HUES64 (cell line): ENCODE measurements around the gene LY9.

ENCODE experiments used
- H3K27ac ChIP-seq: 2 replicates; pipeline ENCODE4 v1.7.0; 2013; ENCODE audit warnings: low read depth, low read length, inconsistent platforms
- H3K27me3 ChIP-seq: 2 replicates; pipeline ENCODE4 v1.6.1; 2013; ENCODE audit warnings: mild to moderate bottlenecking, low read length; ENCODE audit not compliant: insufficient read depth
- H3K36me3 ChIP-seq: 2 replicates; pipeline ENCODE4 v1.6.1; 2013; ENCODE audit warnings: mild to moderate bottlenecking, low read length; ENCODE audit not compliant: insufficient read depth
- H3K4me1 ChIP-seq: 2 replicates; pipeline ENCODE4 v1.6.1; 2013; ENCODE audit warnings: mild to moderate bottlenecking, low read length, moderate library complexity; ENCODE audit not compliant: insufficient read depth
- H3K4me3 ChIP-seq: 2 replicates; pipeline ENCODE4 v1.5.1; 2013; ENCODE audit warnings: mild to moderate bottlenecking, low read length, moderate library complexity
- H3K9ac ChIP-seq: 2 replicates; pipeline ENCODE4 v1.6.1; 2013; ENCODE audit warnings: mild to moderate bottlenecking, low read depth, low read length
- H3K9me3 ChIP-seq: 2 replicates; pipeline ENCODE4 v1.6.1; 2013; ENCODE audit warnings: low read depth, low read length; ENCODE audit not compliant: insufficient read depth
- WGBS: fragments of 150-250, 120-280 bp; methylation state at CpG from one replicate; pipeline ENCODE4 v1.1.7; 2013; ENCODE audit warnings: missing lambda C conversion rate; 5-methylcytosine and 5-hydroxymethylcytosine counted together

LY9 gene

GRCh38 chr1:160756849-160757201 lies 39.1 kb upstream of the LY9 start:
- H3K9ac ChIP-seq, result no peak overlapping the region
- WGBS, result 94% methylated on average over 2 of the region's 2 CpGs

GRCh38 chr1:160758521-160758920 lies 37.5 kb upstream of the LY9 start:
- Histone ChIP-seq H3K27me3 (no peaks in the 10 kb centered on the region), H3K9me3 (no peaks in the 10 kb centered on the region), H3K36me3 (no peaks in the 10 kb centered on the region), H3K9ac (no peak overlapping the region), H3K4me3 (no peak overlapping the region), H3K27ac (no peak overlapping the region), H3K4me1 (no peaks in the 10 kb centered on the region)
- WGBS, result 97% methylated on average over 2 of the region's 2 CpGs

More at GRCh38 chr1:160756849-160757201, 39.1 kb upstream of the LY9 start:
- Histone ChIP-seq H3K36me3 (no peaks in the 10 kb centered on the region), H3K9me3 (no peaks in the 10 kb centered on the region), H3K4me3 (no peak overlapping the region), H3K27me3 (no peaks in the 10 kb centered on the region), H3K4me1 (no peaks in the 10 kb centered on the region), H3K27ac (no peak overlapping the region)

- Histone ChIP-seq H3K9ac (no peak overlapping the region), H3K27me3 (no peaks in the 10 kb centered on the region), H3K27ac (no peak overlapping the region), H3K36me3 (no peaks in the 10 kb centered on the region), H3K9me3 (no peaks in the 10 kb centered on the region), H3K4me3 (no peak overlapping the region), H3K4me1 (no peaks in the 10 kb centered on the region)
Measured at GRCh38 chr1:160759740-160760139, 36.2 kb upstream of the LY9 start.

GRCh38 chr1:160761046-160761445 lies 34.9 kb upstream of the LY9 start:
- no peak overlapping the region for H3K27ac ChIP-seq
- no peaks in the 10 kb centered on the region for H3K4me1 ChIP-seq
- WGBS, result 94% methylated on average over 4 of the region's 4 CpGs
- no peak overlapping the region for H3K4me3 ChIP-seq
- no peaks in the 10 kb centered on the region for H3K27me3 ChIP-seq
- H3K9ac ChIP-seq, result no peak overlapping the region
- no peaks in the 10 kb centered on the region for H3K36me3 ChIP-seq
- H3K9me3 ChIP-seq, result no peaks in the 10 kb centered on the region

GRCh38 chr1:160761886-160762285 lies 34.1 kb upstream of the LY9 start:
- no peaks in the 10 kb centered on the region for H3K9me3 ChIP-seq
- H3K27me3 ChIP-seq, result no peaks in the 10 kb centered on the region
- no peak overlapping the region for H3K9ac ChIP-seq
- 93% methylated on average over 2 of the region's 2 CpGs for WGBS
- H3K4me3 ChIP-seq, result no peak overlapping the region
- no peaks in the 10 kb centered on the region for H3K4me1 ChIP-seq
- H3K36me3 ChIP-seq, result no peaks in the 10 kb centered on the region
- H3K27ac ChIP-seq, result no peak overlapping the region

GRCh38 chr1:160763993-160764392 lies 32.0 kb upstream of the LY9 start:
- Histone ChIP-seq H3K9ac (no peak overlapping the region), H3K4me3 (no peak overlapping the region), H3K27me3 (no peaks in the 10 kb centered on the region), H3K4me1 (no peaks in the 10 kb centered on the region), H3K27ac (no peak overlapping the region), H3K9me3 (no peaks in the 10 kb centered on the region), H3K36me3 (no peaks in the 10 kb centered on the region)
- WGBS, result 93% methylated on average over 3 of the region's 3 CpGs

- Histone ChIP-seq H3K9me3 (no peaks in the 10 kb centered on the region), H3K4me1 (no peaks in the 10 kb centered on the region), H3K4me3 (no peak overlapping the region), H3K36me3 (no peaks in the 10 kb centered on the region), H3K27ac (no peak overlapping the region), H3K9ac (no peak overlapping the region), H3K27me3 (no peaks in the 10 kb centered on the region)
- WGBS, result 81% methylated on average over 8 of the region's 8 CpGs
Measured at GRCh38 chr1:160767395-160768294, 28.3 kb upstream of the LY9 start.

GRCh38 chr1:160768295-160768657 lies 27.7 kb upstream of the LY9 start:
- H3K9ac ChIP-seq, result no peak overlapping the region
- no peak overlapping the region for H3K4me3 ChIP-seq
- H3K27me3 ChIP-seq, result no peaks in the 10 kb centered on the region
- H3K27ac ChIP-seq, result no peak overlapping the region
- no peaks in the 10 kb centered on the region for H3K9me3 ChIP-seq
- H3K36me3 ChIP-seq, result no peaks in the 10 kb centered on the region
- H3K4me1 ChIP-seq, result no peaks in the 10 kb centered on the region

- Histone ChIP-seq H3K27ac (no peak overlapping the region), H3K36me3 (no peaks in the 10 kb centered on the region), H3K4me3 (no peak overlapping the region), H3K9ac (no peak overlapping the region), H3K27me3 (no peaks in the 10 kb centered on the region), H3K9me3 (no peaks in the 10 kb centered on the region), H3K4me1 (no peaks in the 10 kb centered on the region)
- WGBS, result 100% methylated on average over 1 of the region's 1 CpG
Measured at GRCh38 chr1:160772331-160772730, 23.6 kb upstream of the LY9 start.

GRCh38 chr1:160773093-160773492 lies 22.9 kb upstream of the LY9 start:
- Histone ChIP-seq H3K4me1 (no peaks in the 10 kb centered on the region), H3K36me3 (no peaks in the 10 kb centered on the region), H3K4me3 (no peak overlapping the region), H3K27ac (no peak overlapping the region), H3K9me3 (no peaks in the 10 kb centered on the region), H3K9ac (no peak overlapping the region), H3K27me3 (no peaks in the 10 kb centered on the region)
- WGBS, result 96% methylated on average over 2 of the region's 3 CpGs

- 67% methylated on average over 2 of the region's 2 CpGs for WGBS
- Histone ChIP-seq H3K9ac (no peak overlapping the region), H3K9me3 (no peaks in the 10 kb centered on the region), H3K4me1 (no peaks in the 10 kb centered on the region), H3K36me3 (no peaks in the 10 kb centered on the region), H3K4me3 (no peak overlapping the region), H3K27me3 (no peaks in the 10 kb centered on the region), H3K27ac (no peak overlapping the region)
Measured at GRCh38 chr1:160774886-160775719, 20.9 kb upstream of the LY9 start.
